Thyroid gland (tissue), 4 donors: ENCODE data around the gene CCSER1. TPM values are rescaled to one million over a fixed set of nuclear protein-coding genes. Genes with fewer than 3 reads are reported as not detected.

Source experiments
- DNase-seq, 2 donors: peaks; one replicate each; pipeline ENCODE4 v3.0.0-alpha.2; 2019
- H3K27ac ChIP-seq, 3 donors: fragments of 200-600 bp; sonication (generic); 1 replicate in 2 of 3; 2 replicates in 1 of 3; pipeline ENCODE4 v1.5.1; 2016 to 2019; ENCODE audit warnings: mild to moderate bottlenecking in 1 of 3, moderate library complexity in 1 of 3
- H3K27me3 ChIP-seq: fragments of 200-600 bp; sonication (generic); one replicate; pipeline ENCODE4 v1.5.1; 2019
- H3K36me3 ChIP-seq, 2 donors: fragments of 200-600 bp; sonication (generic); one replicate each; pipeline ENCODE4 v1.5.1; 2016 to 2019
- H3K4me1 ChIP-seq, 2 donors: fragments of 200-600 bp; sonication (generic); one replicate each; pipeline ENCODE4 v1.5.1; 2017 to 2019
- H3K4me3 ChIP-seq, 3 donors: fragments of 200-600 bp; sonication (generic); replicated peaks in 1 of 3; 1 replicate in 2 of 3; 2 replicates in 1 of 3; pipeline ENCODE4 v1.5.1; 2016; ENCODE audit warnings: mild to moderate bottlenecking in 1 of 3
- H3K9me3 ChIP-seq: fragments of 200-600 bp; sonication (generic); one replicate; pipeline ENCODE4 v1.5.1; 2017
- POLR2A ChIP-seq, 2 donors: fragments of 450-650 bp; IDR thresholded peaks; one replicate each; pipeline ENCODE4 v1.6.1; 2017; ENCODE audit warnings: antibody characterized with exemption in 2 of 2, mild to moderate bottlenecking in 2 of 2, moderate library complexity in 1 of 2
- WGBS, 2 donors: methylation state at CpG; one replicate each; pipeline ENCODE4 v1.1.5; 2017; 5-methylcytosine and 5-hydroxymethylcytosine counted together
- intact Hi-C: fragments of 100-400 bp; cut with DNase I; formaldehyde crosslinking; loops from one replicate; pipeline ENCODE4 v1.15.1; 2023
- small RNA-seq: library from RNA; depleted of rRNA; stranded (forward); fragments of <200 nt; gene quantifications from one replicate; pipeline ENCODE3, GENCODE V24; 2016
- total RNA-seq, 4 donors: library from RNA; depleted of rRNA; stranded (reverse); fragments of >200 nt; gene quantifications; one replicate each; pipeline ENCODE4 v1.2.3, GENCODE V29; 2016
- TF ChIP-seq, protein P1 (sequence below), 6 experiments: fragments of 200-600 bp in 3 of 6; fragments of 450-650 bp in 3 of 6; sonication (generic) in 3 of 6; IDR thresholded peaks; one replicate each; pipeline ENCODE4 v1.5.1; 2016 to 2019; ENCODE audit warnings: antibody characterized with exemption in 6 of 6, mild to moderate bottlenecking in 2 of 6, inconsistent platforms in 1 of 6, moderate library complexity in 1 of 6

The CCSER1 gene
- total RNA-seq, 4 donors from 2014 or later = 37.7 to 52.3 (median 43.3) TPM

DNA sequence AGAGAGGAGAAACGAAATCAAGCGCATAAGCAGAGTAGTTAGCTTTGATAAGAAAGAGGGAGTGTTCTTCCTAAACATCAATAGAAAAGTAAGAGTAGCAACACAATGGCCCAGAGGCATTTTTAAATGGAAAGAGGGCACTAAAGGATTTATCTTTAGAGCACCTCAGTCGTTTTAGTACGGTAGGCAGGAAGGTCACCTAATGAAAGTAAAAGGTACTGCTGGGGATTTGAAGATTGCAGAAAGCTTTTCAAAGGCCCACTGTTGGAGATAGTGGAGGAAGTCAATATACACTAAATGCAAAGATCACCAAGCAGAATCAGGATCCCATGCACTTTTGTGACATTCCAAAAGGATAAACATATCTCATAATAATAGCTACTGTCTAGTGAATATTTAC, 1508.9 kb downstream of the CCSER1 start:
- 42 to 44% methylated on average over 4 of the region's 4 CpGs for WGBS, 2 donors
- H3K27ac ChIP-seq = no peak overlapping the region
- no peaks in the 10 kb centered on the region for H3K27me3 ChIP-seq
- H3K4me3 ChIP-seq = no peak overlapping the region
- no peak for DNase-seq
- H3K9me3 ChIP-seq = no peaks in the 10 kb centered on the region
- H3K4me1 ChIP-seq = no peaks in the 10 kb centered on the region
- TF ChIP-seq, protein P1, sequence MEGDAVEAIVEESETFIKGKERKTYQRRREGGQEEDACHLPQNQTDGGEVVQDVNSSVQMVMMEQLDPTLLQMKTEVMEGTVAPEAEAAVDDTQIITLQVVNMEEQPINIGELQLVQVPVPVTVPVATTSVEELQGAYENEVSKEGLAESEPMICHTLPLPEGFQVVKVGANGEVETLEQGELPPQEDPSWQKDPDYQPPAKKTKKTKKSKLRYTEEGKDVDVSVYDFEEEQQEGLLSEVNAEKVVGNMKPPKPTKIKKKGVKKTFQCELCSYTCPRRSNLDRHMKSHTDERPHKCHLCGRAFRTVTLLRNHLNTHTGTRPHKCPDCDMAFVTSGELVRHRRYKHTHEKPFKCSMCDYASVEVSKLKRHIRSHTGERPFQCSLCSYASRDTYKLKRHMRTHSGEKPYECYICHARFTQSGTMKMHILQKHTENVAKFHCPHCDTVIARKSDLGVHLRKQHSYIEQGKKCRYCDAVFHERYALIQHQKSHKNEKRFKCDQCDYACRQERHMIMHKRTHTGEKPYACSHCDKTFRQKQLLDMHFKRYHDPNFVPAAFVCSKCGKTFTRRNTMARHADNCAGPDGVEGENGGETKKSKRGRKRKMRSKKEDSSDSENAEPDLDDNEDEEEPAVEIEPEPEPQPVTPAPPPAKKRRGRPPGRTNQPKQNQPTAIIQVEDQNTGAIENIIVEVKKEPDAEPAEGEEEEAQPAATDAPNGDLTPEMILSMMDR (IDR thresholded peaks at IDR 0.05) = no peak
- TF ChIP-seq POLR2A (IDR thresholded peaks at IDR 0.05) = no peak
- H3K36me3 ChIP-seq = no peaks in the 10 kb centered on the region
- intact Hi-C loops = no loop called here

Small RNA genes within 50 kb of the gene (small RNA-seq; reads per million reads assigned to genes)
- not detected for gene AC093729.1
- gene TMSB4XP8 = not detected

Other genes starting within 250 kb of the CCSER1 start
- gene MMRN1, start 232.5 kb upstream of the CCSER1 start, total RNA-seq = 100 to 1,000 TPM; 111 to 689 (median 241) TPM